GM21737 (cell line): ENCODE data around the gene TMEM43.

Source experiments
- ATAC-seq: cut with Tn5 transposase; IDR thresholded peaks from one replicate; pipeline ENCODE4 v1.9.1; 2021; ENCODE audit warnings: mild to moderate bottlenecking, moderate library complexity; ENCODE audit not compliant: unreplicated experiment

TMEM43 gene

DNA sequence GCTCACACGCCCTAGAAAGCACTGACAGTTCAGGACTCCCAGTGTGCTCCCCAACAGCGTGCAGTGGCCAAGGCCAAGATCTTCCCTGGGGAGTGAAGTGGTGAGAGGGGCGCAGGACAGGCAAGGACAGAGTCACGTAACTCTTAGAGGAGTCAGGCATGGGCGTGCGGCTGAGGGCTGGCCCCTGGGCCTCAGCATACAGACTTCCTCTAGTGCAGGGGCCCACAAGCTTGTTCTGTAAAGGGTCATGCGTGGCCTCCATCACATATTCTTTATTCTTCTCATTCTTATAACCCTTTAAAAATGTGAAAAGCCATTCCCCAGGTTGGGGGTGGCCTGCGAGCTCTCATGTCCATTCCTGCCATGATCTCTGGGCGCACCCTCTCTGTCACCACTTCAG, 25.2 kb downstream of the TMEM43 start:
- ATAC-seq, result no peak

DNA sequence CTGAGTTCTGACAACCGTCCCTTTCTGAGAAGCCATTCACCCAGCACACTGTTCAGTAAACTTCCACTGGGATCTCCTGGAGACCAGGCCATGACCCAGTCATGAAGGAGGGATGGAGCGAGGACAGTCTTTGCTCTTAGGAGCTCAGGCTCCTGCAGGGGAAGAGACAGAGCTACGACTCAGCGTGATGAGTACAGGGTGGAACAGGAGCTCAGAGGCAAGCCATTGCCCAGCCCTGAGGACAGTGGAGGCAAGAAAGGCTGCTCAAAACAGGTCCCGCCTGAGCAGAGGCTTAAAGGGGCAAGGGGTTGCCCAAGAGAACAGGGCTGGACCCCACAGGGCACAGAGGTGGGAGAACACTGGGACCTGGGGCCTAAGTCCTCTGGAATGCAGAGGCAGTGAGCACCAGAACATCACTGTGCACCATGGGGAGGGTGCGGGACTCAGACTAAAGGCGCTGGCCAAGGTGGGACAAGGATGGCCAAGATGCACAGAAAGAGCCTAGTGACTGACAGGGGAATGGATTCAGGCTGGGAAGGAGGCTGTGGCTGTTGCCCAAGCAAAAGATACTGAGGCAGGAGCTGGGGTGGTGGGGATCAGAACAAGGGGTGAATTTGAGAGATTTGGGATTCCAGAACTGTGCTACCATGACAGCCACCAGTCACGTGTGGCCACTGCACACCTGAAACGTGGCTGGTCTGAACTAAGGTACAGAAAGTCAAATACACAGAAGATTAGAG, 25.8 kb downstream of the TMEM43 start:
- no peak for ATAC-seq

DNA sequence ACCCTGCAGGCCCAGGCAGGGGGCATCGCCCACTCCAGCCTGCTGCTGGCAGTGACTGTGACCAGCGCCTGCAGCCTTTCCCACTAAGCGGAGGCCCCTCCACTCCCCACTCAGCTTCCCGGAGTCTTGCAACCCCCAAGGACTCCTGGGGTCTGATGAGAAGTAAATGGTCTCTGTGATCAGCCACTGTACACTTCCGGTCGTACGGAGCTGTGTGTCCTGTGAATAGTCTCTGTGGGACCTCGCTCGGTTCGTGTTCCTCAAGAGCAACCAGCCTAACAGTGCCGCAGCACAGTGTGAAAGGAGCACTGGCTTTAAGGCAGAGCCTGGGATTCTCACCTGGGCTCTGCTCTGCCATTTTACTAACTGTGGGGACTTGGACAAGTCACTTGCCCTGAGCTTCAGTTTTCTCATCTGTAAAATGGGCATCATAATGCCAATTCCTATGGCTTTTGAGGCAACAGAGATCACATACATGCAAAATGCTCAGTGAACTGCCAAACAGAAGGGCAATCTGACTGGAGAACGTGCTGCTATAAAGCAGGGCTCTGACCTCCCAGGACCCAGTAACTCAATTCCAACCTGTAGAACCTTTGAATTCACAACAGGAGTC, 26.7 kb downstream of the TMEM43 start:
- ATAC-seq, result no peak

DNA sequence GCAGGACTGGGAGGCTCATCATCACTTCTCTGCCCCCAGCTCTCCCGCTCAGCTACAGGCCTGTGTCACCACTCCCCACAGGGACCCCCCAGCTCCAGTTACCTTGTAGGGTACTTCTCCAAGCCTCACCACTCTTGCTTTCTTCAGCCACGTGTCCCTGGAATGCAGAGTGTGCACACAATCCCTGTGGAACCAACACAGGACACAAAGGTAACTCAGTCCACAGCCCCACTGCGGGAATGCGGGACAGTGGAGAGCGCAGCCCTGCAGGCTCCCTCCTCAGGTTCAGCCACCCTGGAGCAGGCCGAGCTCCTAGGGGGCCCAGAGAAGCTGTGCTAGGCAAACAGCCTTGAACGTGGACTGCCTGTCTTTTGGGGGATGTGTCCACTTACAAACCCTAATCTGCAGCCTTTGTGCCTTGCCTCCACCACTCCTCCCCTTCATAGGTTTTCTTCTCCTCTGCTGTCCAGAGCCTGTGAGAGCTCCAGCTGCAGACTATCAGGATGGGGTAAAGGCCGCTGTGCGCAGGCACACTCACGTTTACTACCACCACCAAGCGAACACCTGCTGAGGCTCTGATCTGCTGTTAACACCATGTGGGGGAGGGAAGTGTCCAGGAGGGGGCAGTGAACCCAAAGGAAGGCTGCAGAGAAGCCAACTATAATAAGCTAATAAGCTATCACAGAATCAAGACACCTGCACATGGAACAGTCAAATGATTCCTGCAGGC, 27.5 kb downstream of the TMEM43 start:
- ATAC-seq, result no peak

DNA sequence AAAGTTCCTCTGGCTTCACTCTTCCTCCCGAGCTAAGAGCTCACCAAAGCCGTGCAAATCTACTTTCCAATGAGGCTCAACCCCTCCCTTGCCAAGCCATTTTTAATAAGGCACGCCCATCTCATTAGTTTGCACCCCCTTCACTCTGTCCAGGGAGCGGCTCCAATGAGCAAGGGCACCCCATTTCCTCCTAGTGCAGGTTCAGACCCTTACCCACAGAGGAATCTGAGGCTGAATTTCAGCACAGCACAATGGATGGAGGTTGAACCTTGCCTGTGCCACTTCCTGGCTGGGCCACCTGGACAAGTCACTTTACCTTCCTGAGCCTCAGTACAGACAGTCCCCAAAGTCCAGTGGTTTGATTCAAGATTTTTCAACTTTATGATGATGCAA, 28.1 kb downstream of the TMEM43 start:
- no peak for ATAC-seq

DNA sequence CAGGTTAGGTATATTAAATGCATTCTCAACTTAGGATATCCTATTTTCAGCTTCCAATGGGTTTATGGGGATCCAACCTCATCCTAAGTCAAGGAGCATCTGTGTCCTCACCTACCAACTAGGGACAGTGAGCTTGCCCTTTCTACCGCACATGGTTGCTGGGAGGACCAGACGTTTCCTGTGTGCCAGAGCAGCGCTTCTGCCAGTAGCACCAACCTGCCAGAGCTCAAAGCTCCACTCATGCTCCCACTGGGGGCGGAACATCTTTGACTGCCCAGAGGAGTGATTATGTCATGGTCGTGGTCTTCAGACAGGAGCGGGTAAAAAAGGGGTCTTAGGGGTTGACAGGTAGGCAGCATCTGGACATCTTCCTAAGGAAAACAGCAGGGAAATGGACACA, 28.8 kb downstream of the TMEM43 start:
- no peak for ATAC-seq

DNA sequence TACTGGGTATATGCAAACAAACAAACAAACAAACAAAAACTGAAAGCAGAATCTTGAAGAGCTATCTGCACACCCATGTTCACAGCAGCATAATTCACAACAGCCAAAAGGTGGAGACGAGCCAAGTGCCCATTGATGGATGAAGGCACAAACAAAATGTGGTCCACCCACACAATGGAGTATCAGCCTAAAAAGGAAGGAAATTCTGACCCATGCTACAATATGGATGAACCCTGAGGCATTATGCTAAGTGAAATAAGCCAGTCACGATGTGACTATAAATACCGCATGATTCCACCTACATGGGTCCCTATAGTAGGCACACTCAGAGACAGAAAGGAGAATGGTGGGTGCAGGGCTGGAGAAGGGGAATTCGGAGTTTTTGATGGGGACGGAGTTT, 29.4 kb downstream of the TMEM43 start:
- ATAC-seq, result no peak

DNA sequence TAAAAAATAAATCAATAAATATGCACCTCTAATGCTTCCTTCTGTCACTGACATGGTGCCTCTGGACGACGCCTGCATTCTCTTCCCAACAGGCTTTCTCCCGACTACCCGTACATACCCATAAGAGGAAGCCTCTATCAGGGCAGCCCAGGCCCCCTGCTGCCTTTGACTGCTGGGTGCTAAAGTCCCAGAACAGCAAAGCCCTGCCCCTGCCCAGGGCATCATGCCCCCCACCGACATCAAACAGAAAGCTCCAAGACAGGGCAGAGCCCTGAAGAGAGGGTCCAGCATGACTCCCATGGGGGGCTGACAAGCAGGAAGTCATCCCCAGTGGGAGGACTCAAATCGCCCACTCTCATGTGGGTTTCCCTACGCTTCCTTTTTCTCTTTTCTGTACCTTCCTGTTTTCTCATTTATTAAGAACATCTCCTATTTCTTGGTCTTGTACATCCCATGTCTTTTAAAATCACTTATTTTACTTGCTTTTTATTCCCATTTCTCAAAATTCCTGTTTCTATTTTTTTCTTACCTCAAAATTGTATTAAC, 30.1 kb downstream of the TMEM43 start:
- ATAC-seq, result no peak

DNA sequence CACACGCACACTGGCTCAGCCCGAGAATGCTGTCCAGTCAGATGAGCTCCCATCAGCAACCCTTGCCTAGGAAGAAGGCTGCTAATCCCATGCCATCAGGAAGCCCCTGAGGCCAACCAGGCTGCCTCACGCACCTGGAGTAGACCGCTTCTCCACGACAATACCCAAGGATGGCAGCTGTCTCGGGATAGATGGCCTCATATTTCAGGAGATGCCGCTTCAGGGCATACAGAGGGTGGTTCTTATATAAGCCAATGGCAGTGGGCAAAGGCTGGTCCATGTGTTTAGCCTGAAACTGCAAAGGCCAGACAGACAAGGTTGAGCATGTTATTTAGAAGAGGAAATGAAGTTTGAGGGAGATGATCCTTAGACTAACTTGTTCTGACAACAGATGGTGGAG, 31.3 kb downstream of the TMEM43 start:
- no peak for ATAC-seq

DNA sequence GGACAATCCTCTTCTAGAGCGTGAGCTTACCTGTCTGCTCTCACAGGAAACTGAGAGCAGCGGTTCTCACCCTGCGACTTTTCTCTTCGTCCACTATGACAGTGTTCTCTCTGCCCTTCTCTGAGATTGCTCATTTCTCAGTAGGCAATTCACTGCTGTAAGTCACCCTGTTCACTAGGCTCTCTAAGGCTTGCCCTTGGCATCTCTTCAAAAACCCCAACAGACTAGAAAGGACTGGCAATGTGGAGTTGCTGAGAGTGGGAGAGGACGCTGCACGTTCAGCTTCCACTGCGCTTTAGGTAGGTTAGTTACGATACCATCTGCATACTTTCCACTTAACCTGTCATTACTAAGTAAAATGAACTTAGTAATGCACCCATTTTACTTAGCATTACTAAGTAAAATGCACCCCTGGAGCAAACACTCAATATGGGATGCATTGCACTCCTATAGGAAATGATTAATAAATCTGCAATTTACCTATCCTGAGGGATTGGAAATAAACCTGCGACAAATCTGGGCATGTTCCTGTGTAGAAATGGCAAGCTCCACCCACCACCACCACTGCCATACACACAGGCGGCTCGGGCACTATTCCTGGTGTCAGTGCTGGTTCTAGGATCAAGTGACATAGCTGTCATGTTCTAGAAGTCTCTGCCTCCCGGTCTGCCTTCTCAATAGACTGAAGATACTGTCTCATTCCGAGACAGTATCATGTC, 32.1 kb downstream of the TMEM43 start:
- no peak for ATAC-seq

DNA sequence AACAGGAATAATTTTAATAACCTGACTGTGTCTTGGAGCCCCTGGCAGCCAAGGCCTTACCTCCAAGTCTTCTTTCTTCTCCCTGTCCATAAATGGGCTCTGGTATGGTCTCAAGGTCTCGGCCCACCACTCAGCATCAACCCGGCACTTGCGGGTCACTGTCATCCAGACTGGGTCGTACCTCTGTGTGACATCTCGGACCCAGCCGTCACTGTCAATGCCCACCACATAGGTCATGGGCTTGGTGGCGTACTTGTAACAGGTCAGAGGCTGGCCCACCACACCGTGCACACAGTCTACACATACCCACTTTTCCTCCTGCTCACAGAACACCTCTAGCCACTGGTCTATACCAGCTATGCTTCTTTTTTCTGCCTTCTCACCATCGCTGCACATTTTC, 33.1 kb downstream of the TMEM43 start:
- no peak for ATAC-seq

DNA sequence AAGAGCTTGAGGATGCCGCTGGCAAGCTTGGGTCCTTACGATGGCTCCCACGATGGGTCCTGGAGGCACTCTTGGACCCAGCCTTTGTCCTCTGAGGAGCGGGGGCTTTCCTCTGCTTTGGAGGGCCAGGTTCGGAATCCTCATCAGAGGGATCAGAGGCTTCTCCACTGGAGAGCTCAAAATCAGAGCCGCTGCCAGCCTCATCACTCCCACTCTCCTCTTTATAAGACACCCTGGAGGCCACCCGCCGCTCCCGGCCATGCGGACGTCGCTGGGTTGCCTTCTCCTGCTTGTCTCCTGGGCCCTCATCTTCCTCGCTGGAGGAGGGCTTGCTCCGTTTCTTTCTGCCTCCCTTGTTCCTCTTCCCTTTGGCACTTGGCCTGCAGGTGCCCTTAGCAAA, 33.5 kb downstream of the TMEM43 start:
- ATAC-seq, result no peak

DNA sequence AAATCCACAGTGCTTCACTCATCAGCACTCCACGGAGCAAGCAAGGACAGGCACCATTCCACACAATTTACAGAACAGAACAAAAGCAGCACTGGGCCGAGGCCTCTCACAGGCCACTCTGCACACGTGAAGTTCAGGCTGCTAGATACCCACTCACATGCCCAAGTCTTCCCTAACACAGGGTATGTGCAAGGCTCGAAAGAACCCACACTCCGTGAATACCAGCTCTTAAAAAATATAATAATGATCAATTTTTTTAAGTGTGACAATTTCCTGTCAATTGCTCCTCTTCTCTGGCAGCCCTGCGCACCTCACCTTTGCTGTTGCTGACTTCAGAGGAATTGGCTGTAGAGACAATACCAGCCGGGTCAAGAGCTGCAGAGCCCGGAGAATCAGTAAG, 34.6 kb downstream of the TMEM43 start:
- ATAC-seq, result no peak

DNA sequence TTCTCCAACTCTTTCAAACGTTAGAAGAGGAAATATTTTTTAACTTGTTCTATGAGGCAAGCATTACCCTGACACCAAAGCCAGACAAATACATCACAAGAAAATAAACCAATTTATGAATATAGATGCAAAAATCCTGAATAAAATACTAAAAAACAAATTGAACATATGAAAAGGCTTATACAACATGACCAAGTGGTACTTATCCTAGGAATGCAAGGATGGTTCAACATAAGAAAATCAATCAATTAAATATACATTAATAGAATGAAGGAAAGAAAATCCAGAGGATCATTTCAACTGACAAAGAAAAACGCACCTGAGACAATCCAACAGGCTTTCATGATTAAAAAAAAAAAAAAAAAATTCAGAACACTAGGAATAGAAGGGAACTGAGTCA, 36.4 kb downstream of the TMEM43 start:
- ATAC-seq, result no peak

DNA sequence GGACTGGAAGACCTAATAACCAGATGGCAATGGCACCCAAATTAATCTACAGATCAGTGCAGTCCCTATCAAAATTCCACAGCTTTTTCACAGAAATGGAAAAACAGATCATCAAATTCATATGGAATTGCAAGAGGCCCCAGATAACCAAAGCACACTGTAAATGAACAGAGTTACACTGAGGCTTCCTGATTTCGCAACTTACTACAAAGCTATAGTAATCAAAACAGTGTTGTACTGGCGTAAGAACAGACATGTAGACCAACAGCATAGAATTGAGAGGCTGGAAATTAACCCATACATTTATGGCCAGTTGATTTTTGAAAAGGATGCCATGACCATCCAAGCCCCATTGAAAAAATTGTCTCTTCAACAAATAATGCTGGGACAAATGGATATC, 37.3 kb downstream of the TMEM43 start:
- ATAC-seq, result no peak

DNA sequence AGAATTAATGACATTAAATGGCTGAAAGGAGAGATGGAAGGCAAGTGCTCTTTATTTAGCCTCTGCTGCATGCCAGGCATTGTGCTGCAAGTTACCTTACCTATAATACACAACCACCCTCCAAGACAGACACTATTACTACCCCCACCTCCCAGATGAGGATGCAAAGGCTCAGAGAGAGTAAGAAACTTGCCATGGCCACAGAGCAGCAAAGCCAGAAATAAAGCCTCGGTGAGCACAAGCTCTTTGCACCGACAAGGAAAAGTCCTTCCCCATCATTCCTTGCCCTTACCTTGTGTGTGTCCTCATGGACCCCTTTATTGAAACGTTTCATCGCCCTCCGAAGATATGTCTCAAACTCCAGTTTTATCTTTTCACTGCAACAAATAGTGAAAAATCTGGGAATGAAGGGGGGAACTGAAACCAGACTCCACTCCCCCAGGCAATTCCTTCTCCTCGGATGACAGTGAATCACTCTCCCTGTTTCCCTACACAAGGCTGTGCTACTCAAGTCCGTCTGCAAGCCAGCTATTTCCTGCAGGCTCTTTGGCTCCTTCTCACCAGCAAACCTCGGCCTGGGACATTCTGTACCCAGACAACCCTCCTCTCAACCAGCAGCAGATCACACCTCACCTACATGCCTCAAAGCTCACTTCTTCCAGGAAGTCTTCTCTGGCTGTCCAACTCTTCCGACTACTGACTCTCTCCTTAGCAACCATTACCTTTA, 42.2 kb downstream of the TMEM43 start:
- no peak for ATAC-seq

DNA sequence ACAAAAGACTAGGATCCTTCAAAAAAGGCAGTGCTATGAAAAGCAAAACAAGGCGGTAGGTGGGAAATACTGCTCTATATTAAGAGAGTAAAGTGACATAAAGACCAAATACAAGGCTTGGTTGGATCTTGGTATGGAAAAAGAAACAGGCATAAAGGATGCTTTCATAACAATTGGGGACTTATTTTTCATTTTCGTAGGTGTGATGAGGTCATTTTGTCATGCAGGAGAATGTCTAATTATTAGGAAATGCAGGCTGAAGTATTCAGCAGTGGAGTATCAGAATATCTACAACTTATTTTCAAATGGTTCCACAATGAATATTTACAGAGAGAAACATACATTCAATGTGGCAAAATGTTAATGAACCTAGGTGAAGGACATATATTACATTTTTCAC, 44.6 kb downstream of the TMEM43 start:
- no peak for ATAC-seq

DNA sequence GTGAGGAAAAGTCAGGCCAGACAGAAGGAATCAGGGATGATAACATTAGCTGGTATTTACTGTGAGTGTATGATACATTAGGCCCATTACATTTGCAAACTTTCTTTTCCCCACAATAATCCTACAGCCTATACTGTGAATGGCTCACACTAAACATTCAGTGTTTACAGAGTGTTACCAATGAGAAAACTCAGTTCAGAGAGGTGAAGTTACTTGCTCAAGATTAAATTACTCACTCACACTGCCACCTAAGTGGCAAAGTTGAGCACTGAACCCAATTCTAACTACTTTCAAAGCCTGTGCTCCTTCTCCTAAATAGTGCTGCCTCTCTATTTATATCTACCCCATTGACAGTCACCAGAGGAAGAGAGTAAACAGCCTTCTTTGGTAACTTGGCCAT, 45.0 kb downstream of the TMEM43 start:
- no peak for ATAC-seq

DNA sequence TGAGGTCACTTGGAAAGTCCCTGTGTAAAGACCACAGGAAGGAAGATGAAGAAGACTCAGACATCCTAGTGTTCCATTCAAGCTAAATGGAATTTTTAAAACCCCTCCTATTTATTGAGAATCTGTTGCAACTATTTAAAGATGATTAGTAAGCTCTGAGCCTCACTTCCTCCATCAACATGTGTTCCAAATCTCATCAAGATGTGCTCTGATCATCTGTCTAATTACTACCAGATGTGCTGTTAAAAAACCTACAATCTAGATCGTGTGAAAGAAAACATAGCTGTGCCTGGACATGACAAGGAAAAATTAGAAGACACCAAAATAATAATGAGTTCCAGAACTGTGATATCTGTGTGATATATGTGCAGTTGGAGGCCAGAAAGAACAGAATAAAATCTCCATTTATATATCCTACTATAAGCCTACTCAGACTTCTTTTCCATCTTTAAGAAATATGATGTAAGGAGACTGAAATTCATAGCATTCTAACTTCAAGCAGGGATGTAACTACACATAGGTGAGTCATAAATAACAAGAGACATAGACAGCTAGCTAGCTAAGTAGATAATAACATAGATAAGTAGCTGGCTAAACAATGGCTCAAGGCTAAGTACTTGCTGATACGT, 45.8 kb downstream of the TMEM43 start:
- ATAC-seq, result no peak

DNA sequence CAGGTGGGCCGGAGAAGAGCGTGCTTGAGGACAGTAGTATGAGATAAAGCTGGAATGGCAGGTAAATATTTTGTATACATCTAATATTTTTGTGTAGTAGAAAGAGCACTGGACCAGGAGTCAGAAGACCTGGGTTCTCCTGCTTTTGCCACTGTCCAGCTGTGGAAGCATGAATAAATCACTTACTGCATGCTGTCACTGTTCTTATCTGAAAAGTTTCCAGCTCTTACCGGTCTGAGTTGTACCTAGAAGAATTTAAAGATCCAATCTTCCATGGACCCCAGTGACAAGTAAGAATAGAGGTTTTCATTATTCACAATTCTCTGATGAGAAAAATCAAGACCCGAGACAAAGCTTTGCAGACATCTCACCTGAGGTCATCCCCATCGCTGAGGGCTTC, 47.6 kb downstream of the TMEM43 start:
- ATAC-seq, result no peak
